HG03520 (cell line): ENCODE data around the gene PHRF1.
"Not testable (repeated sequence)": the region's sequence is repeated elsewhere in the genome, so short reads cannot be mapped to it uniquely, and the experiment has no call there.

Experiments used
- ATAC-seq: cut with Tn5 transposase; IDR thresholded peaks from one replicate; pipeline ENCODE4 v1.9.1; 2021; ENCODE audit warnings: mild to moderate bottlenecking, moderate library complexity; ENCODE audit not compliant: unreplicated experiment

The PHRF1 gene

GRCh38 chr11:571802-572185, 4.5 kb upstream of the PHRF1 start:
- ATAC-seq: no peak

- no peak for ATAC-seq
Observed at GRCh38 chr11:573146-573759, 3.0 kb upstream of the PHRF1 start.

- not testable (repeated sequence) for ATAC-seq
Observed at GRCh38 chr11:574031-574570, 2.2 kb upstream of the PHRF1 start.

GRCh38 chr11:574632-575312, 1.5 kb upstream of the PHRF1 start:
- ATAC-seq: no peak

GRCh38 chr11:575313-575995, 816 bp upstream of the PHRF1 start:
- no peak for ATAC-seq

GRCh38 chr11:576811-577610, 741 bp downstream of the PHRF1 start:
- no peak for ATAC-seq

- no peak for ATAC-seq
Observed at GRCh38 chr11:577611-577894, 1.3 kb downstream of the PHRF1 start.

- ATAC-seq: no peak
Observed at GRCh38 chr11:578276-579035, 2.2 kb downstream of the PHRF1 start.

- no peak for ATAC-seq
Observed at GRCh38 chr11:579830-580601, 3.7 kb downstream of the PHRF1 start.

GRCh38 chr11:581342-581741, 5.1 kb downstream of the PHRF1 start:
- ATAC-seq: no peak

- no peak for ATAC-seq
Observed at GRCh38 chr11:581752-582151, 5.5 kb downstream of the PHRF1 start.

GRCh38 chr11:584287-584686, 8.0 kb downstream of the PHRF1 start:
- ATAC-seq: no peak

- ATAC-seq: no peak
Observed at GRCh38 chr11:586376-587316, 10.4 kb downstream of the PHRF1 start.

GRCh38 chr11:587546-587945, 11.3 kb downstream of the PHRF1 start:
- no peak for ATAC-seq

- no peak for ATAC-seq
Observed at GRCh38 chr11:587978-588380, 11.7 kb downstream of the PHRF1 start.

GRCh38 chr11:589798-590197, 13.5 kb downstream of the PHRF1 start:
- ATAC-seq: no peak

GRCh38 chr11:590997-591396, 14.7 kb downstream of the PHRF1 start:
- no peak for ATAC-seq

GRCh38 chr11:592501-592900, 16.2 kb downstream of the PHRF1 start:
- ATAC-seq: no peak

GRCh38 chr11:592918-593317, 16.6 kb downstream of the PHRF1 start:
- no peak for ATAC-seq
